Osteocyte (in vitro differentiated cells): ENCODE data around the gene HINT2. TPM values are rescaled to one million over a fixed set of nuclear protein-coding genes. Genes with fewer than 3 reads are reported as not detected.

Experiments used
- DNase-seq: peaks from one replicate; pipeline ENCODE4 v3.0.0; 2021; ENCODE audit warnings: mixed read lengths; ENCODE audit not compliant: unreplicated experiment; ENCODE audit errors: extremely low spot score
- H3K27ac Mint-ChIP-seq: one replicate; pipeline ENCODE4 v1.8.0; 2021; ENCODE audit warnings: mild to moderate bottlenecking, mixed read lengths; ENCODE audit not compliant: unreplicated experiment
- H3K27me3 Mint-ChIP-seq: one replicate; pipeline ENCODE4 v1.8.0; 2021; ENCODE audit warnings: mixed read lengths; ENCODE audit not compliant: unreplicated experiment
- H3K36me3 Mint-ChIP-seq: one replicate; pipeline ENCODE4 v1.8.0; 2021; ENCODE audit warnings: mixed read lengths; ENCODE audit not compliant: unreplicated experiment
- H3K4me1 Mint-ChIP-seq: one replicate; pipeline ENCODE4 v1.8.0; 2021; ENCODE audit warnings: mixed read lengths; ENCODE audit not compliant: unreplicated experiment
- H3K4me3 Mint-ChIP-seq: one replicate; pipeline ENCODE4 v1.8.0; 2021; ENCODE audit warnings: mild to moderate bottlenecking, moderate library complexity, mixed read lengths; ENCODE audit not compliant: unreplicated experiment
- H3K9me3 Mint-ChIP-seq: one replicate; pipeline ENCODE4 v1.8.0; 2021; ENCODE audit warnings: mixed read lengths; ENCODE audit not compliant: unreplicated experiment
- CTCF ChIP-seq: fragments of 200-600 bp; sonication (generic); IDR thresholded peaks from 2 replicates; pipeline ENCODE4 v1.5.0; 2021; ENCODE audit warnings: antibody characterized with exemption, mild to moderate bottlenecking, moderate library complexity
- long read RNA-seq: library from polyadenylated mRNA; unstranded; transcript quantifications from one replicate; pipeline ENCODE4 v2.0.0, GENCODE V29; 2021
- total RNA-seq: library from RNA; stranded (reverse); gene quantifications from 2 replicates; pipeline ENCODE4 v1.2.1, GENCODE V29; 2021

The HINT2 gene
- total RNA-seq: 35.4 and 36.0 TPM in 2 replicates
- long read RNA-seq, partial matches to known transcripts: 1 of 4 reads
- long read RNA-seq, other reads (novel, unspliced or antisense): 0 of 4 reads

- peak within 1 kb of the TSS; percentile 89 for H3K27ac Mint-ChIP-seq
- H3K9me3 Mint-ChIP-seq: no peaks in the 10 kb centered on the region
- no peak for TF ChIP-seq CTCF
- H3K4me1 Mint-ChIP-seq: peaks cover 36% of the 10 kb centered on the region
- H3K36me3 Mint-ChIP-seq: no peaks in the 10 kb centered on the region
- peak within 1 kb of the TSS; percentile 83 for H3K4me3 Mint-ChIP-seq
- peaks cover 3% of the 10 kb centered on the region for H3K27me3 Mint-ChIP-seq
- peak; percentile 98 for DNase-seq
Observed at GRCh38 chr9:35814841-35815543, at the start of gene HINT2. HINT2 (minus strand) TSS chr9:35815042; CDS start chr9:35814979, 63 bp downstream.

- Mint-ChIP-seq H3K4me1 (no peaks in the 10 kb centered on the region), H3K36me3 (no peaks in the 10 kb centered on the region), H3K4me3 (no peak overlapping the region), H3K9me3 (no peaks in the 10 kb centered on the region), H3K27me3 (peaks cover 44% of the 10 kb centered on the region), H3K27ac (no peak overlapping the region)
- TF ChIP-seq CTCF: no peak
- DNase-seq: peak; percentile 71
Observed at GRCh38 chr9:35863583-35863982, 48.7 kb upstream of the HINT2 start.

GRCh38 chr9:35862328-35862727, 47.5 kb upstream of the HINT2 start:
- DNase-seq: peak; percentile 65
- Mint-ChIP-seq H3K4me1 (no peaks in the 10 kb centered on the region), H3K27ac (no peak overlapping the region), H3K36me3 (no peaks in the 10 kb centered on the region), H3K4me3 (no peak overlapping the region), H3K9me3 (no peaks in the 10 kb centered on the region), H3K27me3 (peaks cover 44% of the 10 kb centered on the region)
- TF ChIP-seq CTCF: no peak

GRCh38 chr9:35861161-35861897, 46.5 kb upstream of the HINT2 start:
- Mint-ChIP-seq H3K27me3 (peaks cover 44% of the 10 kb centered on the region), H3K4me3 (no peak overlapping the region), H3K36me3 (no peaks in the 10 kb centered on the region), H3K4me1 (no peaks in the 10 kb centered on the region), H3K27ac (no peak overlapping the region), H3K9me3 (no peaks in the 10 kb centered on the region)
- no peak for TF ChIP-seq CTCF
- peak; percentile 53 for DNase-seq

- Mint-ChIP-seq H3K27ac (no peak overlapping the region), H3K4me1 (no peaks in the 10 kb centered on the region), H3K4me3 (no peak overlapping the region), H3K9me3 (no peaks in the 10 kb centered on the region), H3K27me3 (peaks cover 44% of the 10 kb centered on the region), H3K36me3 (no peaks in the 10 kb centered on the region)
- TF ChIP-seq CTCF: no peak
- no peak for DNase-seq
Observed at GRCh38 chr9:35859990-35860339, 45.1 kb upstream of the HINT2 start.
